CD4-positive, CD25-positive, alpha-beta regulatory T cell (primary cell): ENCODE measurements around the gene RAB26. TPM values are rescaled to one million over a fixed set of nuclear protein-coding genes. Genes with fewer than 3 reads are reported as not detected.

Source experiments
- ATAC-seq, 2 donors: fragments of 150-1000 bp; cut with Tn5 transposase; one replicate each; pipeline ENCODE4 v1.10.0; 2021; ENCODE audit warnings: low read depth in 2 of 2, moderate number of reproducible peaks in 2 of 2, moderate library complexity in 1 of 2
- DNase-seq, 3 donors: peaks; one replicate each; pipeline versions ENCODE4 v3.0.0 to v3.0.0-alpha.2; 2012 to 2022; ENCODE audit warnings: mixed read lengths in 1 of 3
- H3K27ac ChIP-seq: one replicate; pipeline ENCODE4 v1.7.0; 2013; ENCODE audit warnings: mild to moderate bottlenecking, low read length; ENCODE audit not compliant: insufficient read depth, poor library complexity, severe bottlenecking
- H3K27me3 ChIP-seq: one replicate; pipeline ENCODE4 v1.7.0; 2013; ENCODE audit warnings: low read length; ENCODE audit not compliant: control insufficient read depth, insufficient read depth
- H3K36me3 ChIP-seq: one replicate; pipeline ENCODE4 v1.7.0; 2013; ENCODE audit warnings: mild to moderate bottlenecking, low read length, moderate library complexity; ENCODE audit not compliant: control insufficient read depth, insufficient read depth
- H3K4me1 ChIP-seq: 2 replicates; pipeline ENCODE4 v1.7.0; 2013; ENCODE audit warnings: mild to moderate bottlenecking, low read length; ENCODE audit not compliant: insufficient read depth, control insufficient read depth, poor library complexity, severe bottlenecking
- H3K4me3 ChIP-seq: one replicate; pipeline ENCODE4 v1.7.0; 2013; ENCODE audit warnings: low read depth, mild to moderate bottlenecking, low read length, moderate library complexity
- H3K9me3 ChIP-seq, 2 experiments: 1 replicate in 1 of 2; 2 replicates in 1 of 2; pipeline ENCODE4 v1.7.0; 2013; ENCODE audit warnings: low read length in 2 of 2, mild to moderate bottlenecking in 1 of 2, moderate library complexity in 1 of 2; ENCODE audit not compliant: control insufficient read depth in 2 of 2
- H3K27ac Mint-ChIP-seq, 3 donors: one replicate each; pipeline ENCODE4 v1.8.0; 2020 to 2022; ENCODE audit warnings: mild to moderate bottlenecking in 3 of 3, mixed read lengths in 3 of 3, moderate library complexity in 2 of 3
- H3K27me3 Mint-ChIP-seq: one replicate; pipeline ENCODE4 v1.8.0; 2022; ENCODE audit warnings: mild to moderate bottlenecking, mixed read lengths
- H3K36me3 Mint-ChIP-seq: one replicate; pipeline ENCODE4 v1.8.0; 2020; ENCODE audit warnings: mixed read lengths
- H3K4me1 Mint-ChIP-seq, 4 donors: one replicate each; pipeline ENCODE4 v1.8.0; 2020 to 2022; ENCODE audit warnings: mixed read lengths in 4 of 4, mild to moderate bottlenecking in 1 of 4
- H3K4me3 Mint-ChIP-seq, 4 donors: one replicate each; pipeline ENCODE4 v1.8.0; 2020 to 2022; ENCODE audit warnings: mild to moderate bottlenecking in 4 of 4, mixed read lengths in 4 of 4, moderate library complexity in 3 of 4
- H3K9me3 Mint-ChIP-seq, 7 donors: one replicate each; pipeline ENCODE4 v1.8.0; 2020 to 2022; ENCODE audit warnings: mixed read lengths in 7 of 7, mild to moderate bottlenecking in 3 of 7, moderate library complexity in 2 of 7
- polyA plus RNA-seq, 4 donors: library from polyadenylated mRNA; unstranded; fragments of 300-500 nt; fragmentation: Illumina TruSeq; gene quantifications; one replicate each; pipeline ENCODE4 v1.2.3, GENCODE V29; 2021
- total RNA-seq: library from RNA; stranded (reverse); gene quantifications from one replicate; pipeline ENCODE4 v1.2.3, GENCODE V29; 2022

RAB26 gene
- total and polyA plus RNA-seq, 5 donors from 2014 or later, result 0.38 to 1.2 (median 0.93) TPM; not detected in 1

DNA sequence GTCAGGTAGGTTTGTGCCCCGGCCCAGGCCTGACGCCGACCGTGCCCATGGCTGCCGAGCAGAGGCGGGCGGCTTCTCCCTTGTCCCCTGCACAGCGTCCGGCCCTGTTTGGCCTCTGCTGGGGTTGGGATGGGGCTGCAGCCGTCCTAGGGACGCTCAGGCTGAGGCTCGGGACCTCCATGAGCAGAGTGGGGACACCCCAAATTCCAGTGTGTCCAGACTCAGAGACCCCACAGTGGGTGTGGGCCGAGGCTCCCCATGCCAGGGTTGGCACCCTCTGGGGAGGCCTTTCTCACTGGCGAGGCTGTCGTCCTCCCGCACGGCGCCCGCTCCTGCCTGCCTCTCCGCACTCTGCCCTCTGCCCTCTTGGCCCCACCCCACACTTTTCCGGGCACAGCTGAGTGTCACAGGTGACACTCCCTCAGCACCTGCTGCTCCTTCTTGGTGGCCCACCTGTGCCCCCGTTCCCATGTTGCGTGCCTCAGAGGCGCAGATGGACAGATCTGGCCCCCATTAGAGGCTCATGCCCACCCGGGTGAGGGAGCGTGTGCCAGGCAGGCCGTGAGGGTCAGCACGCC lies 23.3 kb downstream of the RAB26 start:
- Mint-ChIP-seq H3K9me3 (no peaks in the 10 kb centered on the region), H3K4me1 (peaks cover 0 to 3% (median 0%) of the 10 kb centered on the region in 4 donors), H3K27ac (no peak overlapping the region), H3K4me3 (no peak overlapping the region), H3K36me3 (peaks cover 14% of the 10 kb centered on the region), H3K27me3 (no peaks in the 10 kb centered on the region)
- Histone ChIP-seq H3K9me3 (no peaks in the 10 kb centered on the region), H3K4me3 (no peak overlapping the region), H3K4me1 (no peaks in the 10 kb centered on the region), H3K27me3 (no peaks in the 10 kb centered on the region), H3K27ac (no peak overlapping the region), H3K36me3 (peaks cover 25% of the 10 kb centered on the region)
- ATAC-seq, result no peak
- no peak for DNase-seq

DNA sequence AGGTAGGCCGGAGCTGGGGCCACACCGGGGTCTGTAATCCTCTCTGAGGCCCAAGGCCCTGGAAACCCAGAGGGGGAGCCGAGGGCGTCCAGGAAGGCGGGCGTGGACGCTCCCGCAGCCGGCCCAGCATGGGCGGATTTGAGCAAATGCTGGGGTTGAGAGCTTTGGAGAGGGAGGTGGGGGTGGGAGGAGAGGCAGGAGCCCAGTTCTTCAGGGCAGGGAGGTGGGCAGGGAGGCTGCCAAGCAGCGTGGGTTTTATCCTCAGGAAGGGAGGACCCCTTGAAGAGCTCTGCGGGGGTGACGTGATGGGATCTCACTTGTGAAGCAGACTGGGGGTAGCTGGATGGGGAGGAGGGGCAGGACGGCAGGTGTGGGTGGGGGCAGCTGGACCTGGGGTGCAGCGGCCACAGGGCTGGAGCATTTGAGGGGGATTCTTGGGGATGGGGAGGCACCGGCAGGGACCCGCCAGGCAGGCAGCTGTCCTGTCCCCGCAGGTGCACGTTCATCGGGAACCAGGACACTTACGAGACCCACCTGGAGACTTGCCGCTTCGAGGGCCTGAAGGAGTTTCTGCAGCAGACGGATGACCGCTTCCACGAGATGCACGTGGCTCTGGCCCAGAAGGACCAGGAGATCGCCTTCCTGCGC lies 24.4 kb downstream of the RAB26 start:
- no peak overlapping the region for H3K4me3 ChIP-seq
- H3K27ac Mint-ChIP-seq, result no peak overlapping the region
- H3K4me3 Mint-ChIP-seq, result no peak overlapping the region
- H3K27me3 Mint-ChIP-seq, result no peaks in the 10 kb centered on the region
- peaks cover 0 to 3% (median 0%) of the 10 kb centered on the region in 4 donors for H3K4me1 Mint-ChIP-seq
- H3K27ac ChIP-seq, result no peak overlapping the region
- peaks cover 14% of the 10 kb centered on the region for H3K36me3 Mint-ChIP-seq
- no peaks in the 10 kb centered on the region for H3K9me3 Mint-ChIP-seq
- H3K27me3 ChIP-seq, result no peaks in the 10 kb centered on the region
- ATAC-seq (no peak), DNase-seq (no peak)
- H3K4me1 ChIP-seq, result no peaks in the 10 kb centered on the region
- peaks cover 25% of the 10 kb centered on the region for H3K36me3 ChIP-seq
- H3K9me3 ChIP-seq, result no peaks in the 10 kb centered on the region

DNA sequence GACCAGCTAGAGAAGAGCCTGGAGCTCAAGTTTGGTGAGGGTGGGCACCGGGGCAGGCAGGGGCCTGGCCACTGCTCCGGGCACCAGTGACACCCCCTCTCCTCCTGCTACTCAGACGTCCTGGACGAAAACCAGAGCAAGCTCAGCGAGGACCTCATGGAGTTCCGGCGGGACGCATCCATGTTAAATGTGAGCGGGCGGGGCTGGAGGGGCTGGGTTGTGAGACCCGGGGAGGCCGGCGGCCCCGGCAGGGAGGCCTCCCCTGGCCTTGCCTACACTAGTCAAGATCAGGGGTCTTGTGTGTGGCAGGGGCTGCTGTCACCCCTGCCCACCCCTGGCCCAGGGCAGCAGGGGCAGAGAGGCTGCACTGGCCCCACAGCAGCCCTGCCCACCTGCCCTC lies 24.9 kb downstream of the RAB26 start:
- H3K4me1 Mint-ChIP-seq, result no peaks in the 10 kb centered on the region
- peaks cover 25% of the 10 kb centered on the region for H3K36me3 ChIP-seq
- DNase-seq (no peak), ATAC-seq (no peak)
- H3K27ac ChIP-seq, result no peak overlapping the region
- no peaks in the 10 kb centered on the region for H3K27me3 ChIP-seq
- H3K4me3 ChIP-seq, result no peak overlapping the region
- no peaks in the 10 kb centered on the region for H3K9me3 Mint-ChIP-seq
- H3K27ac Mint-ChIP-seq, result no peak overlapping the region
- no peaks in the 10 kb centered on the region for H3K27me3 Mint-ChIP-seq
- H3K9me3 ChIP-seq, result no peaks in the 10 kb centered on the region
- H3K4me3 Mint-ChIP-seq, result no peak overlapping the region
- H3K36me3 Mint-ChIP-seq, result peaks cover 11% of the 10 kb centered on the region
- no peaks in the 10 kb centered on the region for H3K4me1 ChIP-seq

DNA sequence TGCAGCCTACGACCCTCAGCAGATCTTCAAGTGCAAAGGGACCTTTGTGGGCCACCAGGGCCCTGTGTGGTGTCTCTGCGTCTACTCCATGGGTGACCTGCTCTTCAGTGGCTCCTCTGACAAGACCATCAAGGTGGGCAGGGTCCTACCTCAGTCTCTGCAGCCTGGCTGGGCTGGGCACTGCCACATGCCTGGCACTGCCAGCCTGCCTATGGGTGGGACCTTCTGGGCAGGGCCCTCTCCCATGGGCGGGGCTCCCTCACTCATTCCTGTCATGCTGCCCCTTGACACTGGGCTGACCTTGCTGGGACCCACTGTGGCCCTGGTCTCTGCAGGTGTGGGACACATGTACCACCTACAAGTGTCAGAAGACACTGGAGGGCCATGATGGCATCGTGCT lies 25.5 kb downstream of the RAB26 start:
- H3K27me3 ChIP-seq, result no peaks in the 10 kb centered on the region
- peaks cover 25% of the 10 kb centered on the region for H3K36me3 ChIP-seq
- H3K4me1 ChIP-seq, result no peaks in the 10 kb centered on the region
- Mint-ChIP-seq H3K27ac (no peak overlapping the region), H3K27me3 (no peaks in the 10 kb centered on the region), H3K4me3 (no peak overlapping the region), H3K9me3 (no peaks in the 10 kb centered on the region), H3K36me3 (peaks cover 11% of the 10 kb centered on the region), H3K4me1 (no peaks in the 10 kb centered on the region)
- no peak overlapping the region for H3K27ac ChIP-seq
- no peak overlapping the region for H3K4me3 ChIP-seq
- DNase-seq, result no peak
- no peaks in the 10 kb centered on the region for H3K9me3 ChIP-seq
- ATAC-seq, result no peak

DNA sequence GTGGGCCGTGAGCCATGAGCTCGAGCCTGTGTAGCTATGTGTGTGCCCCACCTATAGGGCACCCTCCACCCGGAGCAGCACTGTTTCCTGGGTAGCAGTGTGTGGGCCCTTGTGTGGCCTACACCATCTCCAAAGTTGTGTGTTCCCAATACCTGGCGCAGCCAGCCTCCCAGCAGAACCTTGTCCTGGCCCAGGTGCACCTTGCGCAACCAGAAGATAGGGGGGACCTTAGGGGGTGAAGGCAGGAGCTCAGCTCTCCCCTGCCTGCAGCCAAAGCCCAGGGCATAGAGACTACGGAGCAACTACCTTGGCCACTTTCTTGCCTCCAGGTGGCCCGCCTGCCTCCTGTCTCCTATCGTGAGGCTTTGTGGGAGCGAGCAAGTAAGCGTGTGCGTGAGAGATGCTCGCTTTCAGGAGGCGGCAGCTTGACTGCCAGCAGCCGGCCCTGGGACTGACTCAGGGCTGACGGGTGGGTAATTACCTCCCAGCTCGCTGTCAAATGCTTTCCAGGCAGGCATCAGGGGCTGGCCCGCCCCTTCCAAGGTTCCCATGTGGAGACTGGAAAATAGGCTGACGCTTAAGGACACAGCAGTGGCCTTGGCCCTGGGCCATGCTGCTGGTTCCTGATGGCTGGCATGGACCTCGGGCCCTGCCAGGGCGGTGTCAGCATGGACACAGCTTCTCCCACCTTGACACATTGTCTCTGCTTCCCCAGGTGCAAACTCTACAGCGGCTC lies 26.1 kb downstream of the RAB26 start:
- DNase-seq, result no peak
- no peak for ATAC-seq
- Mint-ChIP-seq H3K4me1 (no peaks in the 10 kb centered on the region), H3K9me3 (no peaks in the 10 kb centered on the region), H3K27me3 (no peaks in the 10 kb centered on the region), H3K27ac (no peak overlapping the region), H3K36me3 (peaks cover 11% of the 10 kb centered on the region), H3K4me3 (no peak overlapping the region)
- Histone ChIP-seq H3K9me3 (no peaks in the 10 kb centered on the region), H3K27me3 (no peaks in the 10 kb centered on the region), H3K36me3 (peaks cover 25% of the 10 kb centered on the region), H3K4me1 (no peaks in the 10 kb centered on the region), H3K27ac (no peak overlapping the region), H3K4me3 (no peak overlapping the region)

DNA sequence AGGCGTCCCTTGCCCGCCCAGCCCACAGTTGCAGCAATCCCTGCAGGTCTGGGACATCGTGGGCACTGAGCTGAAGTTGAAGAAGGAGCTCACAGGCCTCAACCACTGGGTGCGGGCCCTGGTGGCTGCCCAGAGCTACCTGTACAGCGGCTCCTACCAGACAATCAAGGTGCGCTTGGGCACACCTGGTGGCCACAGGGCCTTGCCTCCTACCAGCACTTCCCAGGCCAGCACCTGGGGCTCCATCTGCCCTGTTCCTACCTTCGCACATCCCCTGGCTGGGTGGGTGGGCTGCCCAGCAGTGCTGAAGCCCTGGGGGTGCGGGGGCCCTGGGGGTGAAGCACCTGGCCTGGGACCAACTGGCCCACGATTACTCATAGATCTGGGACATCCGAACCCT lies 27.0 kb downstream of the RAB26 start:
- Mint-ChIP-seq H3K4me3 (no peak overlapping the region), H3K27me3 (no peaks in the 10 kb centered on the region), H3K27ac (no peak overlapping the region), H3K4me1 (no peaks in the 10 kb centered on the region), H3K36me3 (peaks cover 11% of the 10 kb centered on the region), H3K9me3 (no peaks in the 10 kb centered on the region)
- no peaks in the 10 kb centered on the region for H3K9me3 ChIP-seq
- ATAC-seq (no peak), DNase-seq (no peak)
- no peaks in the 10 kb centered on the region for H3K4me1 ChIP-seq
- H3K4me3 ChIP-seq, result no peak overlapping the region
- H3K36me3 ChIP-seq, result peaks cover 25% of the 10 kb centered on the region
- no peak overlapping the region for H3K27ac ChIP-seq
- no peaks in the 10 kb centered on the region for H3K27me3 ChIP-seq

DNA sequence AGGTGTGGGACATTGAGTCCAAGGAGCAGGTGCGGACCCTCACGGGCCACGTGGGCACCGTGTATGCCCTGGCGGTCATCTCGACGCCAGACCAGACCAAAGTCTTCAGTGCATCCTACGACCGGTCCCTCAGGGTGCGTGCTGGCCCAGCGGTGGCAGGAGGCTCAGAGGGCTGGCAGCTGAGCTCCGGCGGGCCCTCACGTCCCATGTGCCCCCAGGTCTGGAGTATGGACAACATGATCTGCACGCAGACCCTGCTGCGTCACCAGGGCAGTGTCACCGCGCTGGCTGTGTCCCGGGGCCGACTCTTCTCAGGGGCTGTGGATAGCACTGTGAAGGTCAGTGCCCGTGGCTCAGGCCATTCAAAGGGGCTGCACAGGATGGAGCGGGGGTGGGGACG lies 27.6 kb downstream of the RAB26 start:
- Histone ChIP-seq H3K4me1 (no peaks in the 10 kb centered on the region), H3K27ac (no peak overlapping the region), H3K9me3 (no peaks in the 10 kb centered on the region), H3K4me3 (no peak overlapping the region), H3K27me3 (no peaks in the 10 kb centered on the region), H3K36me3 (peaks cover 25% of the 10 kb centered on the region)
- no peak for ATAC-seq
- H3K4me3 Mint-ChIP-seq, result no peak overlapping the region
- peaks cover 11% of the 10 kb centered on the region for H3K36me3 Mint-ChIP-seq
- no peaks in the 10 kb centered on the region for H3K27me3 Mint-ChIP-seq
- no peaks in the 10 kb centered on the region for H3K9me3 Mint-ChIP-seq
- no peak overlapping the region for H3K27ac Mint-ChIP-seq
- DNase-seq, result no peak
- no peaks in the 10 kb centered on the region for H3K4me1 Mint-ChIP-seq

DNA sequence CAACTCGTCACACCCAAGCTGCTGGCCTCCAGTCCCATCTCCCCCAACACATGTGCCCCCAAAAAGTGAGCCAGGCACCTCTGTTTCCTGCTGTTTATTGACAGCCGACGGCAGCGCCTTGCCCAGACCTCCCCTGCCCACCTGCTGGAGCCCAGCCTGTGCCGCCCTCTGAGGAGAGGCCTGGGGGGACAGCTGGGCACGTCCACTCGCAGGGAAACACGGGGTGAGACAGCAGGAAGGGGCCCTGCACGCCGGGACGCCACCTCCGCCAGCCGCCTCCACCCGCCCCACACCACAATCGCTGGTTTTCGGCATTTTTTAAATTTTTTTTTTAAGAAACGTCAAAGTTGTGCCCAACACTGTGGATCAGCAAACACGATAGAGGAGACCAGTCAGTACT lies 28.7 kb downstream of the RAB26 start:
- no peaks in the 10 kb centered on the region for H3K27me3 Mint-ChIP-seq
- H3K27me3 ChIP-seq, result no peaks in the 10 kb centered on the region
- no peak overlapping the region for H3K27ac ChIP-seq
- peaks cover 8% of the 10 kb centered on the region for H3K36me3 Mint-ChIP-seq
- peaks cover 25% of the 10 kb centered on the region for H3K36me3 ChIP-seq
- H3K4me3 ChIP-seq, result no peak overlapping the region
- H3K27ac Mint-ChIP-seq, result no peak overlapping the region
- ATAC-seq (no peak), DNase-seq (no peak)
- no peak overlapping the region for H3K4me3 Mint-ChIP-seq
- no peaks in the 10 kb centered on the region for H3K9me3 Mint-ChIP-seq
- no peaks in the 10 kb centered on the region for H3K4me1 ChIP-seq
- H3K4me1 Mint-ChIP-seq, result no peaks in the 10 kb centered on the region
- H3K9me3 ChIP-seq, result no peaks in the 10 kb centered on the region
